ENCODE measurements around the gene AQP4. TPM values are rescaled to one million over a fixed set of nuclear protein-coding genes. Genes with fewer than 3 reads are reported as not detected.

Gene AQP4
- not detected for total RNA-seq

- no peak within 1 kb of the TSS for H3K4me3 Mint-ChIP-seq
These were observed at the start of gene AQP4 for GRCh38 chr18:26865557-26865956. AQP4 (minus strand) TSS chr18:26865707; CDS start chr18:26865689, 18 bp downstream.

GRCh38 chr18:26911840-26912239, 46.3 kb upstream of the AQP4 start:
- POLR2A ChIA-PET = interaction anchor here (0.6 kb wide), 1 partner anchor 464 kb away, joined by 3 read pairs; no protein-coding TSS in a partner anchor
- no peak for ATAC-seq
- no peak for TF ChIP-seq CTCF (IDR thresholded peaks at IDR 0.05)
- CTCF ChIA-PET = no interaction called here
- H3K4me3 Mint-ChIP-seq = no peak overlapping the region
- no peaks in the 10 kb centered on the region for H3K36me3 Mint-ChIP-seq (ENCODE audit: low read depth)
- no peaks in the 10 kb centered on the region for H3K9me3 Mint-ChIP-seq
- H3K27ac Mint-ChIP-seq = no peak overlapping the region
- intact Hi-C loops (cut with micrococcal nuclease) = no loop called here
- DNase-seq = no peak
- H3K27me3 Mint-ChIP-seq = no peaks in the 10 kb centered on the region
- no peaks in the 10 kb centered on the region for H3K4me1 Mint-ChIP-seq (ENCODE audit: low read depth)

More at GRCh38 chr18:26865557-26865956, at the start of gene AQP4:
- no peaks in the 10 kb centered on the region for H3K4me1 Mint-ChIP-seq (ENCODE audit: low read depth)
- CTCF ChIA-PET = no interaction called here
- no peaks in the 10 kb centered on the region for H3K9me3 Mint-ChIP-seq
- no peak for TF ChIP-seq CTCF (IDR thresholded peaks at IDR 0.05)
- ATAC-seq (no peak), DNase-seq (no peak)
- H3K36me3 Mint-ChIP-seq (ENCODE audit: low read depth) = no peaks in the 10 kb centered on the region
- POLR2A ChIA-PET = no interaction called here
- no peak within 1 kb of the TSS for H3K27ac Mint-ChIP-seq
- H3K27me3 Mint-ChIP-seq = peaks cover 17% of the 10 kb centered on the region
- intact Hi-C loops (cut with micrococcal nuclease) = no loop called here

- intact Hi-C loops (cut with micrococcal nuclease) = no loop called here
- H3K4me1 Mint-ChIP-seq (ENCODE audit: low read depth) = no peaks in the 10 kb centered on the region
- no peaks in the 10 kb centered on the region for H3K27me3 Mint-ChIP-seq
- ChIA-PET CTCF (no interaction called here), POLR2A (no interaction called here)
- no peak for DNase-seq
- no peak overlapping the region for H3K4me3 Mint-ChIP-seq
- no peaks in the 10 kb centered on the region for H3K36me3 Mint-ChIP-seq (ENCODE audit: low read depth)
- TF ChIP-seq CTCF (IDR thresholded peaks at IDR 0.05) = no peak
- no peak for ATAC-seq
- H3K9me3 Mint-ChIP-seq = no peaks in the 10 kb centered on the region
- H3K27ac Mint-ChIP-seq = no peak overlapping the region
These were observed 44.2 kb upstream of the AQP4 start for GRCh38 chr18:26909599-26910290.

GRCh38 chr18:26908906-26909305, 43.4 kb upstream of the AQP4 start:
- Mint-ChIP-seq H3K4me3 (no peak overlapping the region), H3K4me1 (ENCODE audit: low read depth) (no peaks in the 10 kb centered on the region), H3K36me3 (ENCODE audit: low read depth) (no peaks in the 10 kb centered on the region), H3K27ac (no peak overlapping the region), H3K9me3 (peaks cover 6% of the 10 kb centered on the region), H3K27me3 (no peaks in the 10 kb centered on the region)
- no peak for TF ChIP-seq CTCF (IDR thresholded peaks at IDR 0.05)
- ChIA-PET CTCF (no interaction called here), POLR2A (no interaction called here)
- no peak for ATAC-seq
- DNase-seq = no peak
- intact Hi-C loops (cut with micrococcal nuclease) = no loop called here

- no peak for ATAC-seq
- no peak overlapping the region for H3K27ac Mint-ChIP-seq
- no peak for TF ChIP-seq CTCF (IDR thresholded peaks at IDR 0.05)
- no peak overlapping the region for H3K4me3 Mint-ChIP-seq
- DNase-seq = no peak
- intact Hi-C loops (cut with micrococcal nuclease) = no loop called here
- no peaks in the 10 kb centered on the region for H3K36me3 Mint-ChIP-seq (ENCODE audit: low read depth)
- peaks cover 9% of the 10 kb centered on the region for H3K9me3 Mint-ChIP-seq
- ChIA-PET CTCF (no interaction called here), POLR2A (no interaction called here)
- H3K4me1 Mint-ChIP-seq (ENCODE audit: low read depth) = no peaks in the 10 kb centered on the region
- no peaks in the 10 kb centered on the region for H3K27me3 Mint-ChIP-seq
These were observed 36.8 kb upstream of the AQP4 start for GRCh38 chr18:26902291-26902690.

Data from activated CD8-positive, alpha-beta T cell treated with anti-CD3 and anti-CD28 coated beads for 36 hours (primary cell).